KOPT-K1 (cell line): Measurements from ENCODE around the gene ZNF99.
"Not testable (repeated sequence)": the region's sequence is repeated elsewhere in the genome, so short reads cannot be mapped to it uniquely, and the experiment has no call there.

Source experiments
- H3K27ac ChIP-seq: fragments of 200-600 bp; sonication (generic); 2 replicates; pipeline ENCODE4 v1.5.1; 2016; ENCODE audit warnings: antibody characterized with exemption, mild to moderate bottlenecking, low read depth, low read length; ENCODE audit not compliant: poor library complexity, severe bottlenecking
- H3K36me3 ChIP-seq: fragments of 200-600 bp; sonication (generic); 2 replicates; pipeline ENCODE4 v1.5.1; 2017; ENCODE audit warnings: antibody characterized with exemption, mild to moderate bottlenecking, low read length, moderate library complexity; ENCODE audit not compliant: insufficient read depth
- H3K9me3 ChIP-seq: fragments of 200-600 bp; sonication (generic); 2 replicates; pipeline ENCODE4 v1.5.1; 2017; ENCODE audit warnings: antibody characterized with exemption, low read length, mild to moderate bottlenecking; ENCODE audit not compliant: insufficient read depth, poor library complexity, severe bottlenecking

The ZNF99 gene

GRCh38 chr19:22702661-22703060, 81.3 kb downstream of the ZNF99 start:
- H3K9me3 ChIP-seq: peaks cover 22% of the 10 kb centered on the region
- not testable (repeated sequence) for H3K27ac ChIP-seq, H3K36me3 ChIP-seq
